NCI-H345 treated with DMSO at 0.1 percent for 48 hours (cell line): ENCODE results near the gene DLG2.

ENCODE experiments used
- DNase-seq: peaks from one replicate; lab custom pipeline; 2025; ENCODE audit not compliant: unreplicated experiment; lab: John Stamatoyannopoulos, UW

Gene DLG2

GRCh38 chr11:83537131-83537610, 2090.0 kb downstream of the DLG2 start:
- no peak for DNase-seq

- DNase-seq, result no peak
Measured at GRCh38 chr11:83533166-83533565, 2094.0 kb downstream of the DLG2 start.

DNA sequence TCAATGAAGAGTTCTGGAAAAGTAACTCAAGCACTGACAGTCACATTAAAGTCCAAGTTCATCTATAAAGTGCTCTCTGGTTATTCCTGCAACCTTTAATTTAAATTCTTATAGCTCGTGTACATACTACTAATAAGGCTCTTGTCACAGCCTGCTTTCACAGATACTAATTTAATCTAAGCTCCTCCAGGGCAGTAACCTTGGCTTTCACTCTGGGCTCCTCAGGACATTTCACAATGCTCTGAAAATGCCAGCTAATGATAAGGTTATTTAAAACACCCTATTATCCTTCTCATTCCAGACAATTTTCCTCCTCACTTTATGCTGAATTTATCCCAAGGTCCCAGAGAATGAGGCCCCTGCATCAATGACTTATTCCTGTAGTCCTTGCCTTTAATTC, 2098.3 kb downstream of the DLG2 start:
- DNase-seq, result no peak

DNA sequence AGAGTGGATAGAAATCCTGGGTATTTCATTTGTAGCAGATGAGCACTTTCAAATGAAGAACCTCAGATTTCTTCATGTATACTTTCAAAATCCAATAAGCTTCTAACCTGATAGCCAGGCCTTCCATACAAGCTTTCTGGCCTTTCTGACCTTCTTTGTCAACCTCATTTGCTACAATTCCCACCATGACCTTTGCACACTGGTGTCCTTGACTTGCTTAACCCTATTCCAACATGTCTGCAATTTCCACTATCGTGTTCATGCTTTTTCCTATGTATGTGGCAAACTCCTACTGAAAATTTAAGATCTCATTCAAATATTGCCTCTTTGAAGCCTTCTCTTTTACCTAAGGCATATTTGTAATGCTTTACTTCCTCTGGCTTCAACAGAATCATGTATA, 2098.9 kb downstream of the DLG2 start:
- DNase-seq, result no peak

GRCh38 chr11:83523676-83524075, 2103.5 kb downstream of the DLG2 start:
- no peak for DNase-seq

GRCh38 chr11:83522911-83523310, 2104.2 kb downstream of the DLG2 start:
- DNase-seq, result no peak

- DNase-seq, result peak; percentile 44
Measured at GRCh38 chr11:83521647-83522596, 2105.2 kb downstream of the DLG2 start.

DNA sequence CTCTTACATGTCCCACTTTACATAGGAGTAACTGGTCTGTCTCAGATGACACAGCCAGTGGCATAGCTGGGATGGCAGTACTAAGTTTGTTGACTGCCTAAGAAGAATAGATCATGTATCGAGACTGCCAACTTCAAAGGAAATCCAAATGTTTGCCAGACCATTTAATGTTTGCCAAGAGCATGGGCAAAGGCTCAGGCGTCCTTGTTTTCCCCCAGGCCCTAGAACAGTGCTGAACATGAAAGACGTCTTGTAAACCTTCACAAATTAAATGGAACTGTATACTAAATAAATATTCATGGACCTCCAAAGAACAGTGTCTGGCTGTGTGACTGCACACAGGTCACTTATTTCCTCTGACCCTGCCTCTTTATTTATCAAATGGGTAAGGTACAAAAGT, 2106.3 kb downstream of the DLG2 start:
- DNase-seq, result no peak

DNA sequence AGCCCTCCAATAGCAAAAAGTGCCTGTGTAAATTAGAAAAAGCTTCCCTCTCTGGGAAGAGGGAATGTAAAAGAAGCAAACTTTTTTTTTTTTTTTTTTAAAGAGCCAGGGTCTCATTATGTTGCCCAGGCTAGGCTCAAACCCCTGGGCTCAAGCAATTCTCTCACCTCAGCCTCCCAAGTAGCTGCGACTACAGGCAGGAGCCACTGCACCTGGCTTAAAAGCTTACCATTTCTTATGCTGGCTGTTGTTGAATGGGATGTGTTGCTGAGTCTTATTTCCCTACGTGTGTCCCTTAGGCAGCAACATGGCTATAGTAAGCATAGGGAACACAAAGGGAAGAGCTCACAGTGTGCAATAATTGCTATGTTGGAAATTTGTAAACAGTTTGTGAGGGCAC, 2115.5 kb downstream of the DLG2 start:
- peak; percentile 26 for DNase-seq

- DNase-seq, result no peak
Measured at GRCh38 chr11:83510530-83511460, 2116.3 kb downstream of the DLG2 start.

DNA sequence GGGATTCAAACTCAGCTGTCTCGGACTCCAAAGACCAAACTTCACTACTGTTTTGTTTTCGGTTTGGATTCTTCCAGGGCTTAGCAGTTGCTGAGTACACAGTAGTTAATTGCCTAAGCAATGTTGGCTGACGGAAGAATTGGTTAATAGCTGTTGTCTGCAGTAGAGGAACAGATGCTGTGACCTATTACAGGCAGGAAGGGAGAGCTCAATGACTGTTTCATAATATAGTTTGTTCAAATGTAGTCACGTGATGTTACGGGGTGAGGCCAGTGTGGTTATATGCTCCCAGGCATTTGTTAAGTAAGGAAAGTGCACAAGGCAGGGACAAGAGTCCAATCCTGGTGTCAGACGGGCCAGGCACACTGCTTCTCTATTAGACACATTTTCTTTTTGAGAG, 2118.3 kb downstream of the DLG2 start:
- no peak for DNase-seq

- no peak for DNase-seq
Measured at GRCh38 chr11:83502041-83502440, 2125.1 kb downstream of the DLG2 start.

DNA sequence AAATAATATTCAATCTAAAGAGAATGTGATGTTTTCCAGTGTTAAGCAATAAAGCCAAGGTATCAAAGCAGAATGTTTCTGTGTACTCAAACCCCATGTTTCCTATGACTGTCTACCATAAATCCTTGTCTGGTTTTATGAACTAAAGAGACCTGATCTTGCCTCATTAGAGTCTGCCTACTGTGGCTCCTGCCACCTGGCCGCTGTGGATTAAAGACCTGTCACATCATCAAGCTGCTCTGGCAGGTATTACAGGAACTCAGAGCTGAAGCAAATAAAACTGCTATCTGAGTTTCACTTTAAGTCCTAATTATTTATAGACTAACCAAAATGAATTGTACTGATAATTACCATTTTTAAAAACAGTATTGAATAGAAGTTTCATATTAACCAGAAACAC, 2133.2 kb downstream of the DLG2 start:
- no peak for DNase-seq

DNA sequence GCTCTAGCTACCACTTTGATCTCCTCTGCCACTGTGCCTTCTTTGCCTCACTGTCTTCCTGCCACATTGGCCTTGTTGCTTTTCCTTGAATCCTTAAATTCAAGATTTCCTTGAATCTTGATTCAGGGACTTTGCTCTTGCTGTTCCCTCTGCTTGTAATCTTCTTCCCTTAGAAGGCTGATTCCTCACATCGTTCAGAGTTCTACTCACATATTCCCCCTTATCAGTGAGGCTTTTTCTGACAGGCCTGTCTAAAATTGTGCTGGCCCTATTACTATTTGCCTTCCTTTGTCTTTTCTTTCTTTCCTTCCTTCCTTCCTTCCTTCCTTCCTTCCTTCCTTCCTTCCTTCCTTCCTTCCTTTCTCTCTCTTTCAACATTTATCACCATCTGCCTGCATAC, 2134.1 kb downstream of the DLG2 start:
- DNase-seq, result no peak

GRCh38 chr11:83483808-83484207, 2143.3 kb downstream of the DLG2 start:
- no peak for DNase-seq

GRCh38 chr11:83480811-83481210, 2146.3 kb downstream of the DLG2 start:
- no peak for DNase-seq

- no peak for DNase-seq
Measured at GRCh38 chr11:83480251-83480650, 2146.9 kb downstream of the DLG2 start.

DNA sequence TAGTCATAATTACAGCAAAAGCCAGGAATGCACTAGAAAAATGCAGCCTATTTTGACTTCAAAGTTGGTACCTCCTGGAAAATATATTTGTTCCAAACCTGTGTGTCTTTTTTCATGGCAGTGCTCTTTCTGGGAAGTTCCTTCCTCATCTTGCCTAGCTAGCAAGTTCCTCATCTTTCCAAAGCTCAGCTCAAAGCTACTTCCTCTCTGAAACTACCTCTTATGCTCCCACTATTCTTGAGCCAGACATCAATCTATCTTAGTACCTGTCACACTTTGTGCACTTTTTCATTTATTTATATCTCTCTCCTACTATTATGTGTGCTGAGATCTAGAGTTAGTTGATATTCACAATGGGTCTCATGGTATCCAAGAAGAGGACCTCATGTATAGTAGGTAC, 2149.4 kb downstream of the DLG2 start:
- DNase-seq, result no peak

- DNase-seq, result no peak
Measured at GRCh38 chr11:83475760-83476159, 2151.4 kb downstream of the DLG2 start.

- no peak for DNase-seq
Measured at GRCh38 chr11:83473743-83474142, 2153.4 kb downstream of the DLG2 start.

GRCh38 chr11:83472806-83473205, 2154.3 kb downstream of the DLG2 start:
- DNase-seq, result no peak
